Measurements from ENCODE around the gene KIF3A.

KIF3A gene

GRCh38 chr5:132752581-132753125, 15.3 kb upstream of the KIF3A start:
- DNase-seq (ENCODE audit: low spot score): no peak
- TF ChIP-seq CTCF (IDR thresholded peaks at IDR 0.05; ENCODE audit: extremely low read depth, missing control alignments): no peak

- no peak for TF ChIP-seq CTCF (IDR thresholded peaks at IDR 0.05; ENCODE audit: extremely low read depth, missing control alignments)
Measured at GRCh38 chr5:132751971-132752580, 14.7 kb upstream of the KIF3A start.

GRCh38 chr5:132751444-132751843, 14.1 kb upstream of the KIF3A start:
- no peak for TF ChIP-seq CTCF (IDR thresholded peaks at IDR 0.05; ENCODE audit: extremely low read depth, missing control alignments)

More at GRCh38 chr5:132751971-132752580, 14.7 kb upstream of the KIF3A start:
- DNase-seq (ENCODE audit: low spot score): no peak

GRCh38 chr5:132750471-132751230, 13.3 kb upstream of the KIF3A start:
- no peak for DNase-seq (ENCODE audit: low spot score)

More at GRCh38 chr5:132751444-132751843, 14.1 kb upstream of the KIF3A start:
- DNase-seq (ENCODE audit: low spot score): peak; percentile 82

GRCh38 chr5:132749506-132749905, 12.2 kb upstream of the KIF3A start:
- TF ChIP-seq CTCF (IDR thresholded peaks at IDR 0.05; ENCODE audit: extremely low read depth, missing control alignments): no peak
- no peak for DNase-seq (ENCODE audit: low spot score)

More at GRCh38 chr5:132750471-132751230, 13.3 kb upstream of the KIF3A start:
- TF ChIP-seq CTCF (IDR thresholded peaks at IDR 0.05; ENCODE audit: extremely low read depth, missing control alignments): no peak

GRCh38 chr5:132748522-132749000, 11.2 kb upstream of the KIF3A start:
- DNase-seq (ENCODE audit: low spot score): no peak
- no peak for TF ChIP-seq CTCF (IDR thresholded peaks at IDR 0.05; ENCODE audit: extremely low read depth, missing control alignments)
